Tibial nerve (tissue), 4 donors: ENCODE data around the gene TBCD. TPM values are rescaled to one million over a fixed set of nuclear protein-coding genes. Genes with fewer than 3 reads are reported as not detected.

Experiments
- DNase-seq, 2 donors: peaks; one replicate each; pipeline ENCODE4 v3.0.0-alpha.2; 2019; ENCODE audit warnings: low spot score in 2 of 2
- H3K27ac ChIP-seq, 4 donors: fragments of 200-600 bp; sonication (generic) in 3 of 4; one replicate each; pipeline ENCODE4 v1.5.1; 2017 to 2019; ENCODE audit warnings: mild to moderate bottlenecking in 1 of 4
- H3K27me3 ChIP-seq, 2 donors: fragments of 200-600 bp; sonication (generic) in 1 of 2; one replicate each; pipeline versions ENCODE4 v1.5.1 to v1.6.0; 2017 to 2019
- H3K36me3 ChIP-seq, 3 donors: fragments of 200-600 bp; sonication (generic); one replicate each; pipeline ENCODE4 v1.5.1; 2018 to 2019
- H3K4me1 ChIP-seq, 4 donors: fragments of 200-600 bp; sonication (generic) in 3 of 4; one replicate each; pipeline ENCODE4 v1.5.1; 2017 to 2019
- H3K4me3 ChIP-seq, 4 donors: fragments of 200-600 bp; sonication (generic) in 3 of 4; one replicate each; pipeline ENCODE4 v1.5.1; 2017 to 2019; ENCODE audit warnings: mild to moderate bottlenecking in 1 of 4, moderate library complexity in 1 of 4
- H3K9me3 ChIP-seq, 4 donors: fragments of 200-600 bp; sonication (generic) in 3 of 4; one replicate each; pipeline ENCODE4 v1.5.1; 2017 to 2019
- CTCF ChIP-seq, 5 experiments: fragments of 200-600 bp in 3 of 5; fragments of 450-650 bp in 2 of 5; sonication (generic) in 3 of 5; IDR thresholded peaks; one replicate each; pipeline ENCODE4 v1.5.1; 2016 to 2019; ENCODE audit warnings: antibody characterized with exemption in 5 of 5, mild to moderate bottlenecking in 3 of 5, moderate library complexity in 2 of 5
- EP300 ChIP-seq, 2 donors: sonication (generic); formaldehyde crosslinking; IDR thresholded peaks; one replicate each; pipeline ENCODE4 v1.6.1; 2017; ENCODE audit warnings: antibody characterized with exemption in 2 of 2, mild to moderate bottlenecking in 1 of 2
- POLR2A ChIP-seq, 2 donors: fragments of 450-650 bp; IDR thresholded peaks; one replicate each; pipeline ENCODE4 v1.6.1; 2017; ENCODE audit warnings: antibody characterized with exemption in 2 of 2, mild to moderate bottlenecking in 2 of 2, moderate library complexity in 2 of 2
- WGBS, 2 donors: methylation state at CpG; one replicate each; pipeline ENCODE4 v1.1.5; 2018; 5-methylcytosine and 5-hydroxymethylcytosine counted together
- total RNA-seq, 4 donors: library from RNA; depleted of rRNA; stranded (reverse); fragments of >200 nt; gene quantifications; one replicate each; pipeline ENCODE4 v1.1.0, GENCODE V29; 2016

Gene TBCD
- total RNA-seq, 4 donors from 2014 or later: 42.6 to 115 (median 87.9) TPM

GRCh38 chr17:82941021-82942001, 189.4 kb downstream of the TBCD start:
- H3K4me1 ChIP-seq: no peaks in the 10 kb centered on the region
- H3K27ac ChIP-seq: no peak overlapping the region
- H3K9me3 ChIP-seq: peaks cover 0 to 33% (median 13%) of the 10 kb centered on the region in 4 donors
- WGBS, 2 donors: 91 to 93% methylated on average over 25 to 32 of the region's 36 CpGs
- no peak for TF ChIP-seq EP300 (IDR thresholded peaks at IDR 0.05)
- peaks cover 0 to 100% (median 17%) of the 10 kb centered on the region in 3 donors for H3K36me3 ChIP-seq
- DNase-seq: no peak
- no peaks in the 10 kb centered on the region for H3K27me3 ChIP-seq
- no peak overlapping the region for H3K4me3 ChIP-seq

DNA sequence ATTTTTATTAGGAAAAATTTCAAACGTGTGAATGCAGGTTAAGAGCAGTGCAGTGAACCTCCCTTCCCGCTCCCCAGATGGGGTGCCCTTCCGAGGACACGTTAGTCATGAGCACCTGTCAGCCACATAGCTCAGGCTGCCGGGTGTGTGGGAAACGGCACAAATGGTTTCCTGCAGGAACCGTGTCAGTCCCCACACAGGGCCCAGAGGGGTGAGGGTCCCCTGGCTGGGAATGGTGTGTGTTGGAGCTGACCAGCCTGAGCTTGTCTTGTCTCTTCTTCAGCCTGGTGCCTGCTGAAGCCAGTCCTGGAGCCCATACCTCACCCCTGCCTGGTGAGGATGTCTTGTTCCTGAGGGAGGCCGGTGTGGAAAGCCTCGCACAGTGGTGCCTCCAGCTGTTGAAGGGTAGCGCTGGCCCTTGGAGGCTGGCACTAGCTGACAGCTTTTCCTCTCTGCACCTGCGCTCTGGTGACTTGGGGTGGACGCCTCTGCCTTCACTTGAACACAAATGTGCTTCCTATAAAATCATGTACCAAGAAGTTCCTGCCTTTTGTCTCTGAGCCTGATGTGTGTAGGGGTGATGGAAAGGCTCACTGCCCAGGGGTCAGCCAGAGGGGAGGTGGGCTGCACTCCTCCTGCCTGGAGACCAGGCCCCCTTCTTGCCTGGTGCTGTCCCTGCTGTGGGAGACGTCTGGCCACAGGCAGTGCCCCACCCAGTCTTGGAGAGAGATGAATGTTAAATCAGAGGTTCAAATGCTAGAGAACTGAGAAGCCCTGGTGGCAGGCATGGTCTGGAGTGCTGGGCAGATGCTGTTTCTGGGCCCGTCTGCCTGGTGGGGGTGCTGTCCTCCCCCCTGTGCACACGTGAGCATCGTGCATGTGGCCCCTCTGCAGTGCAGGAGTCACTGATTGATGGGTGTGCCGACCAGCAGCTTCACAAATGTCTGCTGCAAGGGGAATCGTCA, 190.6 kb downstream of the TBCD start:
- H3K4me3 ChIP-seq: no peak overlapping the region
- H3K27ac ChIP-seq: no peak overlapping the region
- no peak for TF ChIP-seq EP300 (IDR thresholded peaks at IDR 0.05)
- no peak for TF ChIP-seq POLR2A (IDR thresholded peaks at IDR 0.05)
- no peak for TF ChIP-seq CTCF (IDR thresholded peaks at IDR 0.05)
- peaks cover 0 to 42% (median 16%) of the 10 kb centered on the region in 4 donors for H3K9me3 ChIP-seq
- H3K36me3 ChIP-seq: peaks cover 0 to 97% (median 17%) of the 10 kb centered on the region in 3 donors
- WGBS, 2 donors: 90 to 91% methylated on average over 13 to 17 of the region's 18 CpGs
- no peak for DNase-seq
- no peaks in the 10 kb centered on the region for H3K27me3 ChIP-seq
- no peaks in the 10 kb centered on the region for H3K4me1 ChIP-seq

DNA sequence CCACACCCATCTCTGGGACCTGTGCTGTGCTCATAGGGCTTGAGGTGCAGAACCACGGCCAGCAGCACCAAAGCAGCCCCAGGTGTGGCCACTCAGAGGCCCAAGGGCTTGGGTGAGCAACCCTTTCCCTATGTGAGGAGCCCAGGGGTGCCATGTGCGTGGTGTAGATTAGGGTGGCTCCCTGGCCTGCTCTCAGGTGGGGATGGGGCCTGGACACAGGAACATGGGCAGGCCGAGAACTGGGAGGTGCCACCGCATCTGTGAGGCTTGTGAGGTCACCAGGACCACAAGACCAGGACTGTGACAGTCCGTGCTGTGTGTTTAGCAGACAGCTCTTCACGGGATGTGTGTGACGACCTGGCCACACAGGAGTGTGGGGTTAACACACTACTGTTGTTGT, 191.5 kb downstream of the TBCD start:
- TF ChIP-seq EP300 (IDR thresholded peaks at IDR 0.05) (no peak), CTCF (IDR thresholded peaks at IDR 0.05) (no peak), POLR2A (IDR thresholded peaks at IDR 0.05) (no peak)
- 92 to 96% methylated on average over 7 of the region's 7 CpGs for WGBS, 2 donors
- peaks cover 0 to 90% (median 17%) of the 10 kb centered on the region in 3 donors for H3K36me3 ChIP-seq

GRCh38 chr17:82943751-82944150, 191.9 kb downstream of the TBCD start:
- WGBS, 2 donors: 89 to 97% methylated on average over 8 of the region's 8 CpGs
- Histone ChIP-seq H3K9me3 (peaks cover 0 to 52% (median 16%) of the 10 kb centered on the region in 4 donors), H3K4me1 (no peaks in the 10 kb centered on the region), H3K4me3 (no peak overlapping the region), H3K27me3 (no peaks in the 10 kb centered on the region), H3K36me3 (peaks cover 0 to 86% (median 17%) of the 10 kb centered on the region in 3 donors), H3K27ac (no peak overlapping the region)
- no peak for DNase-seq
- TF ChIP-seq POLR2A (IDR thresholded peaks at IDR 0.05) (no peak), CTCF (IDR thresholded peaks at IDR 0.05) (no peak), EP300 (IDR thresholded peaks at IDR 0.05) (no peak)

More for the DNA sequence above, 191.5 kb downstream of the TBCD start:
- Histone ChIP-seq H3K27ac (no peak overlapping the region), H3K4me3 (no peak overlapping the region), H3K4me1 (no peaks in the 10 kb centered on the region), H3K27me3 (no peaks in the 10 kb centered on the region), H3K9me3 (peaks cover 0 to 50% (median 16%) of the 10 kb centered on the region in 4 donors)
- DNase-seq: no peak

GRCh38 chr17:82944990-82945389, 193.1 kb downstream of the TBCD start:
- no peak for TF ChIP-seq POLR2A (IDR thresholded peaks at IDR 0.05)
- no peak for TF ChIP-seq EP300 (IDR thresholded peaks at IDR 0.05)
- TF ChIP-seq CTCF (IDR thresholded peaks at IDR 0.05): no peak
- no peaks in the 10 kb centered on the region for H3K27me3 ChIP-seq
- no peak overlapping the region for H3K27ac ChIP-seq
- no peaks in the 10 kb centered on the region for H3K4me1 ChIP-seq
- DNase-seq: no peak
- H3K36me3 ChIP-seq: peaks cover 0 to 86% (median 17%) of the 10 kb centered on the region in 3 donors
- H3K9me3 ChIP-seq: peaks cover 0 to 57% (median 16%) of the 10 kb centered on the region in 4 donors
- no peak overlapping the region for H3K4me3 ChIP-seq
